GM04504 (cell line): ENCODE results near the gene LECT2.

ENCODE experiments used
- DNase-seq: peaks from one replicate; pipeline ENCODE4 v3.0.0-alpha.2; 2012; ENCODE audit warnings: low read depth

The LECT2 gene

DNA sequence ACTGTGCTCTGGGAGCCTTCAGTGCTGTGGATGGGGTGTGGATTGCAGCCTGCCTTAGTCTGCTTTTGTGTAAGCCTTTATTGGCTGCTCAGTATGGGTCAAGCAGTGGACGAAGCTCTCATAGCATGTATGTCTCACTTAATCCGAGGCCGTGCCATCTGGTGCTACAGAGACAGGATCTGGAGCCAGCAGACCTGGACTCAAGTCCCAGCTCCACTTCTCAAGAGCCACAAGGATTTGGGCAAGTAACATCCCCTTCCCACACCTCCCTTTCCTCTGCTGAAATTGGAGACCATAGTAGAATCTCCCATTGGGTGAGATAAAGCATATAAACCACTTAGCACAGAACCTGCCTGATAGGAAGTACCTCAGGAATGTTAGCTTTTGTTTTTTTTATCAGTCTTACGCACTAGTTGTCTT is 23.4 kb upstream of the LECT2 start:
- DNase-seq, result no peak

DNA sequence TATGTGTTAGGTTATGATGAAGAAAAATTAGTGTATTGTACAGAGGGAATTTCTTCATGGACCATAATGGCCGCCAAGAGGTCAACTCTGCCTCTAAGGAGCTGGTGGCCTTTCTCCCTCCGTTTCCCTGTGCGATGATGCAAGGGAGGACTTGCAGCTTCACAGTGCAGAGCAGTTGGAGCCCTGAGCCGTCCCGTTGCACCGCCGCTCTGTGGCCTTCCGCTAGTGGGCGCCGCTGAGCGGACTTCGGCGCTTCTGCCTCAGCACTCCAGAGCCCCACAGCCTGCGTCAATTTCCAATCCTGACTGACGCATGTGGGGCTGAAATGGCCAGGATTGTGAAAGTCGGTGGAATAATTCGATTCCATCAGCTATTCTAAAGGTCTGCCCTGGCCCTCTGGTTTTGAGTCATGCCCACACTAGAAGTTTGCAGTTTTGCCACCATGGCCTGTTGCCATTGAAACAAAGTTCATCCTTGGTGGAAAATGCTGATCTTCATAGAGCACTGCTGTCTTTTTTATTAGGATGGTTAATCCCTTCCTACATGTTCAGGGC is 22.7 kb upstream of the LECT2 start:
- no peak for DNase-seq

DNA sequence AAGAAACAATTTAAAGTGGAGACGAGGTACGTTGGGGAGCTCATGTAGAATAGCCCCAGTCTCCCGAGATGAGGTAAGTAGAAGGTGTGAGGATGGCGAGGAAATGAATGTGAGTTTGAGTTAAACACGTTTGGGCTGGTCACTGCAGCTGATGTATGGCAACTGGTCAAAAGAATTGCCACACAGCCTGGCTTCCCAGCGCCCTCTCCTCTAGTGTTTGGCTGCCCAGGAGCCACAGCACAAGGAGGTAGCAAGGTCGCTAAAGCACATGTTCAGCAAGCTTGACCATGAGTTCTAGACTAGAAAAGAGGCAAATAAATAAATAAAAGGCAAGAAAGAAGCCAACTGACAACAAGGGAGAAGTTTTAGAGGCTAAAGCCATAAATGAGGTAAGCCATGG is 21.4 kb upstream of the LECT2 start:
- no peak for DNase-seq

DNA sequence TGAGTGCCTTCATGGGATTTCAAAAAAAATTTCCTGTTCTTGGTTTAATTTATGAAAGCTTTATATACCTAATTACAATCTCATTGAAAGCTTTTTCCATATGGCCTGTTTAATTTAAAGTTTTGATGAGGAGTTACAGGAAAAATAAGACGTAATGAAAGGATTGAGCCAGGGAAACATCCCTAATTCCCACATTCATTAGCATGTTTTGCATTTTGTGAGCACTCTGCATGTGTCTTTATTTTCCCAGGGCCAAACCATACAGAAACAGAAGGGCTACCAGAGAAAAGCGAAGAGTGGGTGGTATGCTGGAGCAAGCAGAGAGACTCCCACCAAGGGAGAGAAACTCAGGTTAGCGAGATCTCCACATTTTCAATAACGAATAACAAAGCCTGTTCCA is 20.3 kb upstream of the LECT2 start:
- DNase-seq, result no peak

DNA sequence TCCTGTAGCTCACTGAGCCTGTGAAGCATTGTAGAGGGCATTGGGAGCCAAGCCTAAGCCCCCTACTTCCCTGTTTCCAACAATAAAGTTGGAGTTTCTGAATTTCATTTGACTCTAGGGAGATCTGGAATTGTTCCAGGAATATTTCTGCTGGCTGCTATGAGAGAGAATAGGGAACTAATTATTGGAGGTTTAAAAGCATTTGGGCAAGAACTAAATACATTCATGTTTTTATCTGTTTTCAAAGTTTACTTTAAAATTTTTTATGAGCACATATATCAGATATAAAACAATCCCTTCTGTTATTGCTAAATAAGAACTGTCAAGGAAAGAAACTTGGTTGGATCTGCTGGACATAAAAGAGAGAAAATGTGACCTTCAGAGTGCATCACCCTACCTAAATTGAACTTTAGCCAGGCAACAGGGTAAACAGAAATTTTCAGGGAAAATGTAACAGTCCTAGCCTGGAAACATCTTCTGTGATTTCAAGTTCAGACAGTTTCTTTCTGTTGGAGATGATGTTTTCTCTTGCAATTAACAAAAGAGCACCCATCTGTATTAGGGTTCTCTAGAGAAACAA is 19.3 kb upstream of the LECT2 start:
- DNase-seq, result no peak

DNA sequence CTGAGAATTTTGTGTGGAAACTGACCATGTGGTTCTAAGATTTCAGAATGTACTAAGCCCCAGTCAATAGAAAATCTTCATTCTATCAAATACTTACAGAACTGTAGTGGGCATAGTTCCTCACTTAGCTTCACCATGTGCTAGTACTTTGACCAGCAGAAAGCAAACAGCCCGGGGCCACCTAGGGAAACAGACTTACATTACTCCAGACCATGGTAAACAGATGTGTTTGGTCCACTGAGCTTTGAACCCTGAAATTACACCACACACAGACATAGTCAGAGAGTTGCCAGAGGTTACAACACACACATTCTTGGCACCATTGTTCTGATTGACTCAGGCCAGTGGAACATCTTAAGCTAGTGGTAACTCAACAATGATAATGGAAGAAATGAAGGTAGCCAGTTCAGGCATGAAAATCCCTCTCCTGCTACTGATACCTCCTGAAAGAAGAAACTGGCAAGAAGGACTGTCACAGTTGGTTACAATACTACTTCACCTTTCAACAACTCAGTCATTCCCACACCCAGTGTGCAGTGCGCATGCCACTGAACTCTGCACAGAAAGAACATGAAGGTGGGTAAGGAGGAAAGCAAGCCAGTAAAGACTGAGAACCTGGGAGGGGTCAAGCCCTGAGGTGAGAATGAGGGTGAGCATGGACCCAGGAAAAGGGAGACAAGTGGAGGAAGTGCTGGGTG is 18.7 kb upstream of the LECT2 start:
- peak; percentile 87 for DNase-seq

DNA sequence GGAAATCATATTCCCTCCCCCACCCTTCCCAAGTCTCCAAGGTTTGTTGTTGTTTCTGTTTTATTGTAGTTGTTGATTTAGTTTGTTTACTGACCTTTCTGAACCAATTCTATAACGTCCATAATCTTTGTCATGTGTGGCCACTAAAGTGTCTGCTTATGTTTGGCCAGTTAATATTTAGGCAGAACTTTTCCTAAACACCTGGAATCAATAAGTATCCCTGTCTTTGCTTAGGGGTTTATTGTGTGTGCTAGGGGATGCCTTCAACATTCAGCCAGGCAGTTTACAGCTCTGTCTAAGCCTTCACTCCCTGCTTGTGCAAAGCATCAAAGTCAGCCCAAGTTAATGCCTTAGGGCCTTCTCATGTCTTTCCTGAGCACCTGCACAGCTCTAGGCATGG is 16.9 kb upstream of the LECT2 start:
- DNase-seq, result no peak

DNA sequence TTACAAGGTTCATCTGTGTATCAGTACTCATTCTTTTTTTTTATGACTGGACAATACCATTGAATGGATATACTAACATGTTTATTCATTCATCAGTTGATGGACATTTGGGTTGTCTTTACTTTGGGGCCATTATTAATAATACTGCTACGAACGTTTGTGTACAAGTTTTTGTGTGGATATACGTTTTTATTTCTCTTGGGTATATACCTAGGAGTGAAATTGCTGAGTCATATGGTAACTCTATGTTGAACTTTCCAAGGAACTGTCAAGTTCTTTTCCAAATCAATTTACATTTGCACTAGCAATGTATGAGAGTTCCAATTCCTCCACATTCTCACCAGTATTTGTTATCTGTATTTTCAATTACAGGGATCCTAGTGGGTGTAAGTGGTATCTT is 12.0 kb upstream of the LECT2 start:
- DNase-seq, result no peak

DNA sequence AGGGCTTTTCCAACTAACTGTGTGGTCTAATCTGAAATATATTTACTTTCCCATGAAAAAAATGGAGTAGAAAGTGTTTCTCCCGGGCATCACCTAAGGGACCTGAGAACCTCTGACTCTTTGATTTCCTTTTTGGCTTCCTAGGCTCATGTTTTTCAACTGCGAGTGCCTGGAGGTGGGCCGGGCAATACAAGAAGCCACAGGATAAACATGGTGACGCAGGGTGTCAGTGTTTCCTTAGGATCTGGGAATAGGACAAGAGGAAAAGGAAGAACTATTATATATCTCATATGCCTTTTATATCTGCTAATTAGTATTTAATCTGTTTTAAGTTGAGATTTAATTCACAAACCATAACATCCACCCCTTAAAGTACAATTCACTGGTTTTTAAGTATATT is 11.4 kb upstream of the LECT2 start:
- no peak for DNase-seq

DNA sequence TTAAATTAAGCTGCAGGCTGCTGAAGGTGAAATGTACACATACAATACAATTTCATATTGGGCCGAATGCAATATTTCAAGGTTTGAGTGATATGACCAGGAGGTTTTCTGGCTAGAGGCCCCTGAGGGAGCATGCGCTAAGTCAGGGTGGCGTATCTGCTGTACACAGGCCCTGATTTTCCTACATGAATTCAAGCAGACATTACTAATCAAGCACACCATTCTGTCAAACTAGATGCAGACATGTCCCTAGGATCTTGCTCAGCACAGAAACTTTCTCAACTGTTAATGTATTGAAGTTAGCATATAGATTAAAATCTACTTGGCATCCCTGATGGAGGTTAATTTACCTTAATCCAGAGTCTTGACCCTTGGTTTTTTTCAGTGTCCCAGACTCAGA is 10.7 kb upstream of the LECT2 start:
- no peak for DNase-seq

DNA sequence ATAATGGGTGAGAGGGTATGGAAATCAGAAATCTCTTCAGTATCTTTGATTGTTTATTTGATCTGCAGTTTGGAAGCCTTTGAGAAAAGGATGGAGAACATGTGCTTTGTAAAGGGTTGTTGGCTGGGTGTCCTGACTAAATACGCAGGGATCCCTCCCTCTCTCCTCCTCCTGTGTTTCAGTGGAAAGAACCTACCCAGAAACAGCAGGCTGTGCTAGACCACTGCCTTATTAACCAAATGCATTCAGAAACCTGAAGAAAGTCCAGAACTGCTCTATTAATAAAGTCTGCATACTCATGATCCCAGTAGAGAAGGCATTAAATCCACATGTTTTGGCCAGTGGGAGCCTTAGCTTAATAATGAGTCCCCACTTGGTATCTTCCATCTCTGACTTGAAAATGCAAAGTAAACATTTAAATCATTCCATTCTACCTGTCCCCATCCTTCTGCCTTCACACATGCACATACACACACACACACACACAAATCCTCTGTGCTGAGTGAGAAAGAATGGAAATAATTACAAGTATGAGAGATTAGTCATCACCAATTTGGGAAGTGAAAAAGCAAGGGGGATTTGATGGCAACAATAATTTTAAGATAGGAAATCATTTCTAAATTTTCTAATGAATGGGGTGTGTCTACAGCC is 10.0 kb upstream of the LECT2 start:
- no peak for DNase-seq

DNA sequence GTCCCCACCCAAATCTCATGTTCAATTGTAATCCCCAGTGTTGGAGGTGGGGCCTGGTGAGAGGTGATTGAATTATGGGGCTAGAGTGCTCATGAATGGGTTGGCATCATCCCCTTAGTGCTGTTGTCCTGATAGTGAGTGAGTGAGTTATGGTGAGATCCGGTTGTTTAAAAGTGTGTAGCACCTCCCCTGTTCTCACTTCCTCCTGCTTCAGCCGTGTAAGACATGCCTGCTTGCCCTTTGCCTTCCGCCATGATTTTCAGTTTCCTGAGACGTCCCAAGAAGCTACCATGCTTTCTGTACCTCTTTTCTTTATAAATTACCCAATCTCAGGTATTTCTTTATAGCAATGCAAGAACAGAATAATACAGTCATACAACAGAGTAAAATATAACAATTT is 742 bp upstream of the LECT2 start:
- no peak for DNase-seq

DNA sequence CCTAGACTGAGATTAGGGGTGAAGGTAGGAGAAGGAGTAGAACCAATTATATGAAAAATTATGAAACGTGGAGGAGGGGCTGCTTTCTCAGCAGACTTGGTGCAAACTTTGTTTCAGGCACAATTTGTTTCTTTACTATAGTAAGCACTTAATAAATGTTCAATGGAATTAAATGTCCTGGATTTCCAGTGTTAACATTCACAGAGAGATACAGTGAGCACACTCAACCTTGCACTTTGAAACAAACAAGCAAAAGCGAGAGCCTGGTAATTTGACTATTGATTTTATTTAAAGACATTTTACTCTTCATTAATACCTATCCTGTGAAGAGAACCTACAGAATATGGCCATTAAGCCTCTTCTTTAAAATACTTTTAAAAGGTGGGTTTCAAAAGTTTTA is 933 bp downstream of the LECT2 start:
- no peak for DNase-seq

DNA sequence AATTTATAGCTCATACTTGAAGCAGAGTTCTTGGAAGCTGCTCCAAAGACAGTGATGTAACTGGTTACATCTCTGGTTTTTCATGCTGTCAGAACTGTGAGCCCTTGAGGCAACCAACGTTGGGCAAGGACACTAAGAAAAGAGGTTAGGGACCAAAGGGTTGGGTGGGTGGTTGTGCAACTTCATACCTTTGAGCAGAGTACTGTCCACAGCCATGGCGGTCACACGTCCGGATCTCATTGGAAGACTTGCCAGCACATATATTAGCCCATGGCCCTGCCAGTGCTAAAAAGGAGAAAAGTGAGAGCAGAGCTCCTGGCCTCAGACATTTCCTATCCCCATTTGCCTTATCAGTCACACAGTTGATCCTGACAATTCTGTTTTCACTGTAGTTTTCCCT is 2.1 kb downstream of the LECT2 start:
- no peak for DNase-seq

DNA sequence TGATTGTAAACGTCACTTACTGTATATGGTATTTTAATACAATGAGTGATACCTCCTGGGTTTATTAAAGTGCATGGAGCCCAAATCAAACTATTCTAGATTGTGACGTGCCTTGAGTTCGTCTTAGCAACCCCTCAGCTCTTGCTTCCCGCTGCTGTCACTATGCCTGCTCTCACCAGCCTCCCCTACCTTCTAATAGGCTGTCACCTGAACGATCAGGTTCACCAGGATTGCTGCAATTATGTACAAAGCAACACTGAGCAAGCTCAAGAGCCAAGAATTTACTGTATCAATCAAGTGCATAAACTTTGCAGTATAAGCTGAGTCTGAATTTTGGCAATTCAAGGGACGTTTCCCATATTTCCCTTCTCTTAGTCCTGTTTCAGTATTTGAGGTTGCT is 3.0 kb downstream of the LECT2 start:
- no peak for DNase-seq

DNA sequence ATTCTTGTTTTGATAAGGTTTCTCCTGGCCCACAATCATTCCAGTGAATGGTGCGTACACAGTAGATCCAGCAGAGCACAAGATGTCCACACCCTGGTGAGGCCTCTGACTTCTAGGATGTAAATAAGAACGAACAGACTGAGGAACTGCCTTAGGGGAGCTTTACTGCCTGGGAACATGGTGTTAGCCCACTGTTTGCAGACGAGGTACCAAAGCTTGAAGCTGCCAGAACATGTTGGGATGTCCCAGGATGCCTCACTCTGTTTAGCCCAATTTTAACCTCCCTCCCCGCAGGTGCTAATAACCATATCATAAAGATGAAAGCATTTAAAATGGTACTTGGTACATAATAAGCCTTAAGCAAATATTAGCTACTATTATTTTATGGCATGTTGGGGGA is 3.5 kb downstream of the LECT2 start:
- no peak for DNase-seq

DNA sequence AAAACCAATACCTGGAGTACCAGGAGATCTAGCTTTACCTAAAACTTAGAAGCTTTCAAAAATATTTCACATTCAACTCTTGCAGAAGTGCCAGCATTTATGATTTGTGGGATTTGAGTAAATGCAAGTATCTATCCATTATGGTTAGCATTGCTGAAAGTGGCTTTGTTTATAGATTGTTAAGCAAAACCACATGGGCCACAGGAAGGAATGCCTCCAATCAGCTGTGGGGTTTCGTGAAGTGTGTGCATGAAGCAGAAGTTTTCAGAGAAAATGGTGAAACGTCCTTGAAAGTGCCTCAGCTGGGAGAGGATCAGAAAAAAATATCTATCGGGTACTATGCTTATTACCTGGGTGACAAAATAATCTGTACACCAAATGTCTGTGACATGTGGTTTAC is 4.2 kb downstream of the LECT2 start:
- DNase-seq, result peak; percentile 28

DNA sequence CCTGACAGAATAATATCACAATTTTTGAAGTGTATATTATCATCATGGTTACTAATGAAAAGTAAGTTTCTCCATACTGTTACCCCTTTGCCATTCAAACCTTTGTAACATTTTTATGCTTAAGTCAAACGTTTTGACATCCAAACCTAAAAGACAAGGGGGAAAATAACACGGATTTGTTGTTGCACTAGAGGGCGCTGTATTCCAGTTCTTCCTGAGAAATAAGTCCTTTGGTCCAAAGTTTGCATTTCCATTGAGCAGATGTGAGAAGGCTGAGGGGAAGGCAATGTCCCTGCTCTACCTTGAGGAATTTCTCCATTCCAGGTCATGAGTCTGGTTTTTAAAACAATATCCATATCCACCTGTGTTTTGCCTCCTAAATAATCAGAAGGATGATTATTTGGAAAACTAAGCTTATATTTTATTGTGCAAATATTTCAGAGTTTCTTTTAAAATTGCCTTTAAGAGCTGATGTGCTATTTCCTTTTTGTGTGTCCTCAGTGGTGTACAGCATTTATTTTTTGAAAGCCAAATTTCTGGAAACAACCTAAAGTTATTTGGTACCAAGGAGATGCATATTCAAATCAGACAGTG is 9.7 kb downstream of the LECT2 start:
- DNase-seq, result peak; percentile 59

DNA sequence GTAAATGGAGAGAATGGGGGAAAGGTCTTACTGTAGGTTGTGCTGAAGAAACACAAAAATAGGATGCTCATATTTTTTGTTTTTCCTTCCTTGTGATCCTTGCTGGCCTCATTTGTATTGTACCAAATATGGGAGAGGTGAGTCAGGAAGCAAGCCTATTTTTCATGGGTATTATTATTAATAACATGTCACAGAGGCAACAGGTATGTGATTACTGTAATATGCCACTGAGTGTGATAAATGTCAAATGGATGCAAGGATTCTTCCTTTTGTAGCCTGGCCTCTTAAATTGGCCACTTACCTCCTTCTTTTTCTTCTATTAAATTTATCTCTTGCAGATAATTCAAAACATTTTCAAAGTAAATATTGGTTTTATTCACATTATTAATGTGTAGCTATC is 10.2 kb downstream of the LECT2 start:
- DNase-seq, result no peak

DNA sequence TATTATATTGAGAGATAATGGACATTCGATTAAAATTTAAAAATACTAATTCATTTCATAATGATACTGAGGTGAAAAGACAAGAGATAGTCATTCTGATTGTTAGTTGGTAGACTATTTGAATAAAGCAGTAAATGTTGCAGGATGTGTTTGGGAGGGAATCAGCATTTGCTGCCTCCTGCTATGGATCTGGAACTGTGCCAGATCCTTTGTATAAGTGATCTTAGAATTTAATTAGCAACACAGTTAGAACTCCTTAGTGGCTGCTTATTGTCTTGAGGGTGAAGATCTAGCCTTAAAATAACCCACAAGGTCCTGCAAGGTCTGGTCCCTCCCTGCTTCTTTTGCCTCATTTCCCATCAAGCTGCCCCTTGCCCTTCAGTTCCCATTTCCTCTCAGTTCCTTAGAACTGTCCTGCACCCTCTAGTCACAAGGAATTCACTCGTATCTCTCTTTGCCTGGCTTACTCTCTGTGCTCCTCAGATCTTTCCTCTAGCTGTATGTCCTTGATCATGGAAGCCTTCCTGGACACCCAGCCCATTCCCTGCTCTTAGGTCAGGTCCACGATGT is 12.5 kb downstream of the LECT2 start:
- no peak for DNase-seq

DNA sequence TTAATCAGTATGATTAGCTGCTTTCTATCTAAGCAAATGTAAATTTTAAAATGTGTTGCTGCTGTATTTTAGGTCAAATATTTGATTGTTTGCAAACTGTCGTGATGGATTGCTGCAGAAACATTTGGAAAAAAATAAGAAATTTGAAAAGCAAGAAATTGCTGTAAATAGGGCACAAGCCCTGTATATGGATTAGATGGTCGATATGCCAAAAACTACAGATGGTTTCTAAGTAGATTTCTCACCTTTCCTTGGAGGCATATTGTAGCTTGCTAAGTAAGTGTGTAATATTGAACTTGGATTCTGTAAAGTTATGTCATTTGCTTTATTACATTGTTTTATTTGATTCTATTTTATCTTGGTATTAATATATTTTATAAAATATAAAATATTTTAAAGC is 13.1 kb downstream of the LECT2 start:
- no peak for DNase-seq

DNA sequence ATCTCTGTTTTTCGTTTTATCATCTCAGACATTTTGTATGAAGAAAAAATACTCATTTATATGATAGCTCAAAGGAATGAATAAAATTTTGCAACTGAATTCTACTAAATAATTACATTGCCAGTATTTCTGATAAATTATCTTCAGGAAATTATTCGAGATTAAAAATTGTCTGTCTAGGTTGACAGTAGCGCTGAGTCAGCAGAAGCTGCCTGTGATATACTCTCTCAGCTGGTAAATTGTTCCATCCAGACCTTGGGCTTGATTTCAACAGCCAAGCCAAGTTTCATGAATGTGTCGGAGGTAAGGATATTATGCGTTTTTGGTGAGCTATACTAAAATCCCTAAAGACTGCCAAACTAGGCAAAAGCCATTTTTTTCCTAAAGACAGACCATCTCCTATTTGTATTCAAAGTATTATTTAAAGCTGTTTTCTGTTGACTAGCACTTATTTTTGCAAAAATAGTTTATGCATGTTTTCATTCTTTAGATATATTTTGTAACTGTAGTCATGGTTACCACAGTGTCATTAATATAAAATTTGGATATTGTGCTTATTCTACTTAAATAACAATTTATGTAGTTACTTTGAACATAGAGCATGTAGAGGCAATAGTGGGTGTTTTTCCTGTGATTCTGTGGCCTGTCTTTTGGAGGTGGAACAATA is 17.4 kb downstream of the LECT2 start:
- no peak for DNase-seq
